Activated T-helper 2 cell treated with anti-CD3 and anti-CD28 coated beads, Interferon-gamma antibody, Interleukin-2, Interleukin-4, amounts not matched to agents 10 μg/mL and 5 μg/mL and 100 μg/mL, durations not matched to agents 14 hours and 24 hours and 36 hours (primary cell): ENCODE data around the gene NECTIN1. TPM values are rescaled to one million over a fixed set of nuclear protein-coding genes. Genes with fewer than 3 reads are reported as not detected.

ENCODE experiments used
- DNase-seq: peaks from one replicate; pipeline ENCODE4 v3.0.0; 2021; ENCODE audit warnings: low spot score
- H3K27ac Mint-ChIP-seq: one replicate; pipeline ENCODE4 v1.8.0; 2021; ENCODE audit warnings: mixed read lengths
- H3K27me3 Mint-ChIP-seq: one replicate; pipeline ENCODE4 v1.8.0; 2021; ENCODE audit warnings: low read depth, mixed read lengths
- H3K36me3 Mint-ChIP-seq: one replicate; pipeline ENCODE4 v1.8.0; 2021; ENCODE audit warnings: low read depth, mixed read lengths
- H3K4me1 Mint-ChIP-seq: one replicate; pipeline ENCODE4 v1.8.0; 2021; ENCODE audit warnings: low read depth, mixed read lengths
- H3K4me3 Mint-ChIP-seq: one replicate; pipeline ENCODE4 v1.8.0; 2021; ENCODE audit warnings: low read depth, mild to moderate bottlenecking, moderate library complexity, mixed read lengths
- H3K9me3 Mint-ChIP-seq: one replicate; pipeline ENCODE4 v1.8.0; 2021; ENCODE audit warnings: mixed read lengths
- intact Hi-C: fragments of 100-400 bp; cut with micrococcal nuclease; formaldehyde crosslinking; loops from one replicate; pipeline ENCODE4 v1.15.1; 2023
- total RNA-seq: library from RNA; stranded (reverse); gene quantifications from 2 replicates; pipeline ENCODE4 v1.2.3, GENCODE V29; 2022

The NECTIN1 gene
- total RNA-seq, 1 donor from 2014 or later: 5.6 TPM

- Mint-ChIP-seq H3K4me3 (no peak overlapping the region), H3K27me3 (peaks cover 52% of the 10 kb centered on the region), H3K4me1 (peaks cover 3% of the 10 kb centered on the region), H3K9me3 (no peaks in the 10 kb centered on the region), H3K36me3 (no peaks in the 10 kb centered on the region), H3K27ac (no peak overlapping the region)
- DNase-seq: no peak
- intact Hi-C loops: no loop called here
Observed at GRCh38 chr11:119738059-119738439, 9.0 kb upstream of the NECTIN1 start.

GRCh38 chr11:119737366-119738058 lies 8.5 kb upstream of the NECTIN1 start:
- H3K4me3 Mint-ChIP-seq: no peak overlapping the region
- DNase-seq: no peak
- H3K4me1 Mint-ChIP-seq: peaks cover 2% of the 10 kb centered on the region
- H3K9me3 Mint-ChIP-seq: no peaks in the 10 kb centered on the region
- no peaks in the 10 kb centered on the region for H3K36me3 Mint-ChIP-seq
- intact Hi-C loops: no loop called here
- H3K27ac Mint-ChIP-seq: no peak overlapping the region
- peaks cover 48% of the 10 kb centered on the region for H3K27me3 Mint-ChIP-seq

GRCh38 chr11:119734788-119735187 lies 5.8 kb upstream of the NECTIN1 start:
- no peak overlapping the region for H3K27ac Mint-ChIP-seq
- no peak for DNase-seq
- peaks cover 44% of the 10 kb centered on the region for H3K27me3 Mint-ChIP-seq
- H3K9me3 Mint-ChIP-seq: no peaks in the 10 kb centered on the region
- no peak overlapping the region for H3K4me3 Mint-ChIP-seq
- H3K36me3 Mint-ChIP-seq: no peaks in the 10 kb centered on the region
- intact Hi-C loops: no loop called here
- peaks cover 4% of the 10 kb centered on the region for H3K4me1 Mint-ChIP-seq

GRCh38 chr11:119730789-119731386 lies 1.9 kb upstream of the NECTIN1 start:
- Mint-ChIP-seq H3K27ac (no peak overlapping the region), H3K4me3 (no peak overlapping the region), H3K36me3 (no peaks in the 10 kb centered on the region)

GRCh38 chr11:119729951-119730613 lies 1.1 kb upstream of the NECTIN1 start:
- Mint-ChIP-seq H3K27me3 (peaks cover 62% of the 10 kb centered on the region), H3K4me1 (peaks cover 7% of the 10 kb centered on the region), H3K4me3 (peak overlapping the region; percentile 69), H3K27ac (no peak overlapping the region), H3K9me3 (no peaks in the 10 kb centered on the region), H3K36me3 (no peaks in the 10 kb centered on the region)
- DNase-seq: no peak
- intact Hi-C loops: loop anchor here (1.0 to 2.0 kb wide), 2 partner anchors 55 to 64 kb away; no protein-coding TSS in a partner anchor

More at GRCh38 chr11:119730789-119731386, 1.9 kb upstream of the NECTIN1 start:
- Mint-ChIP-seq H3K4me1 (peaks cover 7% of the 10 kb centered on the region), H3K27me3 (peaks cover 60% of the 10 kb centered on the region), H3K9me3 (no peaks in the 10 kb centered on the region)
- intact Hi-C loops: no loop called here
- DNase-seq: no peak

- intact Hi-C loops: loop anchor here (1.0 to 2.0 kb wide), 2 partner anchors 55 to 63 kb away; no protein-coding TSS in a partner anchor
- no peaks in the 10 kb centered on the region for H3K9me3 Mint-ChIP-seq
Observed at GRCh38 chr11:119729581-119729927, 554 bp upstream of the NECTIN1 start.

GRCh38 chr11:119728211-119728626 lies 781 bp downstream of the NECTIN1 start:
- peaks cover 64% of the 10 kb centered on the region for H3K27me3 Mint-ChIP-seq
- H3K4me3 Mint-ChIP-seq: peak overlapping the region; percentile 78
- H3K36me3 Mint-ChIP-seq: no peaks in the 10 kb centered on the region
- peaks cover 7% of the 10 kb centered on the region for H3K4me1 Mint-ChIP-seq
- H3K27ac Mint-ChIP-seq: peak overlapping the region; percentile 44
- DNase-seq: no peak
- intact Hi-C loops: loop anchor here (2.0 kb wide), 1 partner anchor 53 kb away; no protein-coding TSS in a partner anchor
- H3K9me3 Mint-ChIP-seq: no peaks in the 10 kb centered on the region

More at GRCh38 chr11:119729581-119729927, 554 bp upstream of the NECTIN1 start:
- peaks cover 7% of the 10 kb centered on the region for H3K4me1 Mint-ChIP-seq
- peak overlapping the region; percentile 69 for H3K4me3 Mint-ChIP-seq
- peaks cover 67% of the 10 kb centered on the region for H3K27me3 Mint-ChIP-seq
- no peak for DNase-seq
- no peak overlapping the region for H3K27ac Mint-ChIP-seq
- no peaks in the 10 kb centered on the region for H3K36me3 Mint-ChIP-seq

GRCh38 chr11:119727523-119728151 lies 1.4 kb downstream of the NECTIN1 start:
- DNase-seq: no peak
- H3K27me3 Mint-ChIP-seq: peaks cover 61% of the 10 kb centered on the region

GRCh38 chr11:119726585-119727522 lies 2.1 kb downstream of the NECTIN1 start:
- intact Hi-C loops: no loop called here
- Mint-ChIP-seq H3K27ac (no peak overlapping the region), H3K27me3 (peaks cover 62% of the 10 kb centered on the region), H3K4me3 (peak overlapping the region; percentile 10), H3K9me3 (no peaks in the 10 kb centered on the region), H3K36me3 (no peaks in the 10 kb centered on the region), H3K4me1 (peaks cover 7% of the 10 kb centered on the region)
- DNase-seq: no peak

More at GRCh38 chr11:119727523-119728151, 1.4 kb downstream of the NECTIN1 start:
- H3K4me3 Mint-ChIP-seq: peak overlapping the region; percentile 78
- intact Hi-C loops: loop anchor here (2.0 kb wide), 1 partner anchor 53 kb away; no protein-coding TSS in a partner anchor
- H3K4me1 Mint-ChIP-seq: peaks cover 7% of the 10 kb centered on the region
- no peaks in the 10 kb centered on the region for H3K36me3 Mint-ChIP-seq
- H3K27ac Mint-ChIP-seq: no peak overlapping the region
- H3K9me3 Mint-ChIP-seq: no peaks in the 10 kb centered on the region

- Mint-ChIP-seq H3K36me3 (no peaks in the 10 kb centered on the region), H3K27me3 (peaks cover 57% of the 10 kb centered on the region), H3K4me3 (no peak overlapping the region), H3K4me1 (peaks cover 7% of the 10 kb centered on the region), H3K27ac (no peak overlapping the region), H3K9me3 (no peaks in the 10 kb centered on the region)
- intact Hi-C loops: no loop called here
- no peak for DNase-seq
Observed at GRCh38 chr11:119726150-119726553, 2.8 kb downstream of the NECTIN1 start.

GRCh38 chr11:119724956-119725355 lies 4.0 kb downstream of the NECTIN1 start:
- no peak overlapping the region for H3K4me3 Mint-ChIP-seq
- H3K4me1 Mint-ChIP-seq: peaks cover 3% of the 10 kb centered on the region
- no peaks in the 10 kb centered on the region for H3K9me3 Mint-ChIP-seq
- peaks cover 48% of the 10 kb centered on the region for H3K27me3 Mint-ChIP-seq
- intact Hi-C loops: no loop called here
- H3K27ac Mint-ChIP-seq: no peak overlapping the region
- no peaks in the 10 kb centered on the region for H3K36me3 Mint-ChIP-seq
- no peak for DNase-seq

GRCh38 chr11:119723952-119724325 lies 5.1 kb downstream of the NECTIN1 start:
- peaks cover 43% of the 10 kb centered on the region for H3K27me3 Mint-ChIP-seq
- H3K4me3 Mint-ChIP-seq: no peak overlapping the region
- H3K36me3 Mint-ChIP-seq: no peaks in the 10 kb centered on the region
- intact Hi-C loops: no loop called here
- H3K27ac Mint-ChIP-seq: no peak overlapping the region
- DNase-seq: no peak
- H3K4me1 Mint-ChIP-seq: peaks cover 2% of the 10 kb centered on the region
- no peaks in the 10 kb centered on the region for H3K9me3 Mint-ChIP-seq
